Anterior cingulate cortex (tissue), 58 donors: Measurements from ENCODE around the gene PMEL.
"Not testable (repeated sequence)": the region's sequence is repeated elsewhere in the genome, so short reads cannot be mapped to it uniquely, and the experiment has no call there.

Source experiments
- DNase-seq, 58 donors: peaks; one replicate each; lab custom pipeline; 2025; lab: John Stamatoyannopoulos, UW

The PMEL gene

DNA sequence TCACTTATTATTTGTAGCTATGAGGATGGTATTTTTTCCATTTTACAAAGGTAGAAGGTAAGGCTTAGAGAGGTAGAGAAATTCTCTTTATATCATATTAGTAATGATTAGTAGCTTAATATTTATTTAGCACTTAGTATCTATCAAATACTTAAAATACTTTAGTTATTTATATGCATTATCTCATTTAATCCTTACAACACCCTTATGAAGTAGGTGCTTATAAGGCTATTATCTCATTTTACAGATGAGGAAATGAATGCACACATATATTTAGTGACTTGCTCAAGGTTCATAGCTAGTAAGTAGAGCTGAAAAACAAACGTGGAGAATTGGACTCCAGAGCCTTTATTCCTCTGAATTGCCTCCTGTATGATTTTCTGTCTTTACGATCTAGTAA lies 19.0 kb upstream of the PMEL start:
- DNase-seq = no peak

DNA sequence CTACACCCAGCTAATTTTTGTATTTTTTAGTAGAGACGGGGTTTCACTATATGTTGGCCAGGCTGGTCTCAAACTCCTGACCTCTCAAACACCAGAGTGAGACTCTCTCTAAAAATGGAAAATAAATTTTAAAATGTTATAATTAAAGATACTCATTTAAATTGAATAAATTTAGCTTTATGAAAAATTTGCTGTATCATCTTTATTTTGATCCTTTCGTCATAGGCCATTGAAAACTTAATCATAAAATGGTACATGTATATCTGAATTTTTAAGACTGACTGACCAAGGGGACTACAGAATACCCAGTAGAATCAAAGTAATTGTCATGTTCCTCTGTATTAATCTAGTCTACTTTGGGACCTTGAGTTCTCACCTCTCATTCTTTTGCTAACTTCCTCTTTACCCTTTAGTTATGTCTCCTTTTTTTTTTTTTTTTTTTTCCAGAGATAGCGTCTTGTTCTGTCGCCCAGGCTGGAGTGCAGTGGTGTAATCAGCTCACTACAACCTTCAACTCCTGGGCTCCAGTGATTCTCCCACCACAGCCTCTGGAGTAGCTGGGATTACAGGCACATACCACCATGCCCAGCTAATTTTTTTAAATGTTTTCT lies 17.5 kb upstream of the PMEL start:
- no peak for DNase-seq

DNA sequence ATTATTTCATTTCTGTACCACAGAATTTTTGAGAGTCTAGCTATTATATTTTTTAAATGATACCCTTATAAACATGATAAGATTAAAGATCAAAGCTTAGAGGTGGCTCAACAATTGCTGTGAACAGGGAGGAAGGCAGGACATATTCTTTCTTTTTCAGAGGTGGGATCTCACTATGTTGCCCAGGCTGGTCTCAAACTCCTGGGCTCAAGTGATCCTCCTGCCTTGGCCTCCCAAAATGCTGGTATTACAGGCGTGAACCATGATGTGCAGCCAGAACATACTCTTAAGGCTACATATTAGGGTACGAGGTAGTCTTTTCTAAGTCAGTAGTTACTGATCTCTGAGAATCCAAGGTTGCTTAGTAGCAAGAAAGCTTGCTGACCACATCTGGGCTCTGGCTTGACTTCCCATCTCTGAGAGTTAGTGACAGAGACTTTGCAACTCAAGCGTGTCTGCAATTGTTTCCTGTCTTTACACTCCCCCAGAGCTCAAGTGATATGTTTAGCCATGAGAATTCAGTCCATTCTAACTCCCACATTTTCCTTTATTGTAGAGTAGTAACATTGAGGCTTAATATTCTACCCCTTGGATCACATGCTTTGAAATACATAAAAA lies 16.6 kb upstream of the PMEL start:
- no peak for DNase-seq

DNA sequence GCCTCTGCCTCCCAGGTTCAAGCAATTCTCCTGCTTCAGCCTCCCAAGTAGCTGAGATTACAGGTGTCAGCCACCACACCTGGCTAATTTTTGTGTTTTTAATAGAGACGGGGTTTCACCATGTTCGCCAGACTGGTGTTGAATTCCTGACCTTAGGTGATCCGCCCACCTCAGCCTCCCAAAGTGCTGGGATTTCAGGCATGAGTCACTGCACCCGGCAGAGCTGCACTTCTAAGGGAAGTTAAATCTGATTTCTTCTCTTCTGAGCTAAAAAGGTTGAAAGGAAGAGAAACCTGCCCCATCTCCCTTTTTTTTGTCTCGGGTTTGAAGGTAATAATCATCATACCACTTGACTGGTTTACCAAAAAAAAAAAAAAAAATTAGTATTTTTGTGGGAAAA lies 16.0 kb upstream of the PMEL start:
- DNase-seq = not testable (repeated sequence)

DNA sequence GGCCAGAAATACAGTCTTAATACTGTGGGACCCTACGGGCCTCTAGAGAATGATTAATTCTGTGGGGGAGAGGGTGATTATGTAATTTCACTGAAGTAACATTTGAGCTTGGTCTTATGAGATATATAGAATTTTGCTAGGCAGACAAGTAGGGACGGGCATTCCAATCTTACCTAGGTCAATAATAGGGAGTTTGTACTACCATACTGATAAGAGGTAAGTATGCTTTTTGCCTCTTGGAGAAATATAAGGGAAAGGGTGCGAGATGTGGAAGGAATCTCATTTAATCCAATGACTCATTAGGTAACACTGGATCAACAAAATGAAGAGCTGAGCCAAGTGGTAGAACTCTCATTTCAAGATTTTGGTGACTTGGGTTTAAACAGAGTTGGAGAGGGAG lies 13.2 kb upstream of the PMEL start:
- no peak for DNase-seq

DNA sequence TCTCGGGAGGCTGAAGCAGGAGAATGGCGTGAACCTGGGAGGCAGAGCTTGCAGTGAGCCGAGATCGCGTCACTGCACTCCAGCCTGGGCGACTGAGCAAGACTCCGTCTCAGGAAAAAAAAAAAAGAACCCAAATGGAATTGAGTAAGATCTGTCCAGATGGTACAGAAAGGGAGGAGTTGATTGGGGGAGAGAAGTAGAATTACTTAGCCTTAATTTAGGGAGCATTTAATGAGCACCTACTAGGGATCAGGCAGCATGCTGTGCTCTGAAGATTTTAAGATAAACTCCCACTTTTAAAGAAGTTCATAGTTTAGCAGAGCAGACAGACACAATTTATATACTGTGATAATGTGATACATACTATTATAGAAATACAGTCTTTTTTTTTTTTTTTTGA lies 12.6 kb upstream of the PMEL start:
- DNase-seq = no peak

DNA sequence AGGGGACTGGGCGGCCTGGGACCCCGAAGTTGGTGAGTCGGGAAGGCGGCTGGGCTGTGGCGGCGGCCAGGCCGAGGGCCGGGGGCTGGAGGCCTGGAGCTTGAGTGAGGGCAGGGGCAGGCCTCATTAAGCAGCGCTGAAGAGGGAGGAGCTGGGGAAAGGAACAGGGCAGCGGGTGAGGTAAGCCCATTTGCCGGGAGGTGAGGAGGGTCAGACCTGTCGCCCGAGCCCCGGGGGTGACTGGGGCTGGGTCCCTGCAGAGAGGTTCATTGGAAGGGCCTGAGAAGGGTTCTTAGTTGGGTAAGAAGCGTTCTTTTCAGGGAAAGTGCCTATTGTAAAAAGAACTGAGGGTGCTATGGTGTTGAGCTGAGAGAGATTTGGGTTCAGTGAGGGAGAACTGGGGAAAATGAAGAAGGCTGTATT lies 8.5 kb upstream of the PMEL start:
- peak in 12 of 58 donors; percentile 38 to 64 (median 50) for DNase-seq

DNA sequence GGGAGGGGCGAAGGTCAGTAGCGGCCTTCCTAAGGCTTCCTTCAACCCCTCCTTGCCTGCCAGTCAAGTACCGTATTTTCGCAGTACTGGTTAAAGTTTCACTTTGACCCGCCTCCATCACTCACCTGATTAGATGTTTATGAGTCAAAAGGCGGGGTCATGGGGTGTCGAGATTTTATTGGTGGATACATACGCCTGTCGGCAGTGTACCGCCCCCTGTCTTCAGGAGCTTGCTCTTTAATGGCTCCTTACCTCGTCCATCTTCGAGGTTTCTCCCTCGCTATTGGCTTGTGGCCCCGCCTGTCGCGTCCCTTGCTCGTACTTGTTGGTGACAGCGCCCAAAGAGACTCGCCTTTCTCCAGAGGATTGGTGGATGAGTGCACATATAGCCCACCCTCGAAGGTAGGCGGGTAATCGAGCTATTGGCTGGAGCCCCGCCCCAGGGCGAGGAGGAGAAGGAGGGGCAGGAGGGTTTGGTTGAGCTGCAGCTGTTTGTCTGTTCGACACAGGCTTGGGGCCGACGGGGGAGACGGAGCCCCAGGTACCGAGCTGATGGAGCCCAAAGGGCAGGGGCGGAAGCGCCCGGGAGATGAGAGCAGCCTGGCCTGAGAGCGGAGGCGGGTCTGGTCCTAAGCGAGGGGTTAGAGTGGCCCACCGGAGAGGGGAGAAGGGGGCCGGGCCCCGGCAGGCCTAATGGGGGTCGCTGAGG lies 7.9 kb upstream of the PMEL start, which contains the start of gene RAB5B:
Gene RAB5B (plus strand): TSS at position 480 of the 709 bp plus-strand sequence. CDS start 12,883 bp downstream, outside the sequence.
- DNase-seq = peak; percentile 73 to 100 (median 100)

DNA sequence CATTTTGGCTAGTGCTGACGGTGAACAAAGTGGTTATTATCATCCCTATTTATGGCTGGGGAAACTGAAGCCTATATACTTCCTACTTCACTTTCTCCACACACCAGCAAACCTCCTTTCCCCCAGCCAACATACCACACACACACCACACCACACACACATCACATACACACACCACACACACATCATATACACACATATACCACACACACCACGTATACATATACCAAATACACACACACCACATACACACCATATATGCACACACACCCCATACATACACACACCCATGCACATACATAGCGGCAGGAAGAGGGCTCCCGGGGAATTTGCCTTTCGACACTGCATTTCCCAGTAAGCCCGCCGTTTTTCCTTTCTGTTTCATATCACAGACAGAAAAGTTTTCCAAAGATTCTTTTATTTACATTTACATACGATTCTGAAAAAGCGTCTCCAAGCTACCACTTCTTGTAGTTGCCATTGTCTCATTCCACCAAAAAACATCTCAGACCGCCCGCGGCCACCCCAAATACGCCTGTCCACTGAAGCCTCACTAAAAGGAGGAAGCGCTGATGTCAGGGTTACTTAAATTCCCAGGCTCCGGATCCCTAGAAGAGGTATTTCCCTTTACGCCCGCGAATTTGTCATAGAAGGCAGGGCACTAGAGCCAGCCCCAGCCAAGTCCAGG lies 7.2 kb upstream of the PMEL start:
- peak in 7 of 58 donors; percentile 14 to 50 (median 41) for DNase-seq

DNA sequence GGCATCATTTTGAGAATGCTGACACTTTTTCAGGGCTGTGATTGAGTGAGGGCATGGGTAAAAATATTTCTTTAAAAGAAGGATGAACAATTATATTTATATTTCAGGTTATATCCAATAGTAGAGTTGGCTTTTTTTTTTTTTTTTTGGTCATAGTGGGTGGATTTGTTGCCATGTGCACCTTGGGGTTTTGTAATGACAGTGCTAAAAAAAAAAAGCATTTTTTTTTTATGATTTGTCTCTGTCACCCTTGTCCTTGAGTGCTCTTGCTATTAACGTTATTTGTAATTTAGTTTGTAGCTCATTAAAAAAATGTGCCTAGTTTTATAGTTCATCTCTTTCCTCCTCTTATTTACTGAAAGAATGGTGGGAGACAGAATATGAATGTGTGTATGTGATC lies 6.6 kb upstream of the PMEL start:
- DNase-seq = no peak

DNA sequence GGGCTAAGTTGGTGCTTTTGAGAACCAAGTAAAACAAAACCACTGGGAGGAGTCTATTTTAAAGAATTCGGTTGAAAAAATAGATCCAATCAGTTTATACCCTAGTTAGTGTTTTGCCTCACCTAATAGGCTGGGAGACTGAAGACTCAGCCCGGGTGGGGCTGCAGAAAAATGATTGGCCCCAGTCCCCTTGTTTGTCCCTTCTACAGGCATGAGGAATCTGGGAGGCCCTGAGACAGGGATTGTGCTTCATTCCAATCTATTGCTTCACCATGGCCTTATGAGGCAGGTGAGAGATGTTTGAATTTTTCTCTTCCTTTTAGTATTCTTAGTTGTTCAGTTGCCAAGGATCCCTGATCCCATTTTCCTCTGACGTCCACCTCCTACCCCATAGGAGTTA lies 6.2 kb upstream of the PMEL start:
- DNase-seq = peak in 2 of 58 donors; percentile 0 to 17

DNA sequence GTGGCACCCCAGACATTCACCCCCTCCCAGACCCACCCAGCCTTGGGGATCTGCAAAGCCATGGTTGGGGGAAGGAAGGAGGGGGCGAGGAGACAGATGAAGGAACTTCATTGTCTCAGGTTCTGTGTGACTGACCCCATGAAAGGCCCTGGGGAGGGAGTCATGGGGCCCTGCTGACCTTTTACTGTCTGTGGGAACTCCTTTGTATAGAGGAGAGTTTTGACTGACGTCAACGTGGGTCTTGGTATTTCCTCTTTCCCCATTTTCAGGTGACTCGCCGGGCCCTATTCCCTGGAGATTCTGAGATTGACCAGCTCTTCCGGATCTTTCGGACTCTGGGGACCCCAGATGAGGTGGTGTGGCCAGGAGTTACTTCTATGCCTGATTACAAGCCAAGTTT lies 4.9 kb upstream of the PMEL start:
- DNase-seq = no peak

DNA sequence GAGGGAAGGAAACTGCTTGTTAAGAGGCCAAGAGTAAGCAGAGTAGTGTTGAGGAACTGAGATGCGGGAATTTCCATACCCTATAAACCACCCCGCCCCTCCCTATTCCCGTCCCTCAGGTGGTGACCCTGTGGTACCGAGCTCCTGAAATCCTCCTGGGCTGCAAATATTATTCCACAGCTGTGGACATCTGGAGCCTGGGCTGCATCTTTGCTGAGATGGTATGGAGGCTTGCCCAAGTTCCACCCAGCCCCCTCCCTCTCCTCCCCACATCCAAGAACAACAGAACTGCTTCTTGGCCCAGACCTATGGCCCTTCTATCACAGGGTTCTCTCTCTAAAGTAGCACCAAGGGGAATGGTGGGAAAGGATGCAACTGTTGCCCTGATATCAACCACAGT lies 3.5 kb upstream of the PMEL start:
- DNase-seq = no peak

DNA sequence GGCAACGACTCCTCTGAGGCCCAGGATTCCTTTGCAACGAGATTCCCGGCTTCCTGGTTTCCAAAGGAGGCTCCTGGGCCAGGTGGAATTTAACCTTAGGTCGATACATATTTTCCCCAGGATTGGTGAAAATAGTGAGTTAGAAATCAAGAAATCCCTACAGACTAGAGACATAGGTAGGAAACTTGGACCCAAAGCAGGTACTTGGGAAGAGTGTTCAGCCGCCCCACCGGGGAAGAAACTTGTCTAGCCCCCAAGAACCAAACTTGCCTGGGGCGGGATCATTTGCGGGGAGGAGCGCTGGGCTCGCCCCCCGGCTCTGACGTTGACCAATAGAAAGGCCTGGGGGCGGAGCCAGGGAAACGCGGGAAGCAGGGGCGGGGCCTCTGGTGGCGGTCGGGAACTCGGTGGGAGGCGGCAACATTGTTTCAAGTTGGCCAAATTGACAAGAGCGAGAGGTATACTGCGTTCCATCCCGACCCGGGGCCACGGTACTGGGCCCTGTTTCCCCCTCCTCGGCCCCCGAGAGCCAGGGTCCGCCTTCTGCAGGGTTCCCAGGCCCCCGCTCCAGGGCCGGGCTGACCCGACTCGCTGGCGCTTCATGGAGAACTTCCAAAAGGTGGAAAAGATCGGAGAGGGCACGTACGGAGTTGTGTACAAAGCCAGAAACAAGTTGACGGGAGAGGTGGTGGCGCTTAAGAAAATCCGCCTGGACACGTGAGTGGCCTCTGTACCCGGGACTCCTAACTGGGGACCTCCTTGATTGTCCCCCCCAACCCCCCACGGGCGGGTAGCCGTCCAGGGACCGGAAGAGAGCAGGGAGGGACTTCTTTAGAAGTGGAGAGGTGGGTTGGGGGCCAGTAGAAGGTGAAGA lies 803 bp upstream of the PMEL start, which contains the start of gene CDK2:
Gene CDK2 (plus strand): TSS at position 423 of the 874 bp plus-strand sequence. CDS start 179 bp downstream, at position 602.
- peak in 55 of 58 donors; percentile 3 to 87 (median 63) for DNase-seq

DNA sequence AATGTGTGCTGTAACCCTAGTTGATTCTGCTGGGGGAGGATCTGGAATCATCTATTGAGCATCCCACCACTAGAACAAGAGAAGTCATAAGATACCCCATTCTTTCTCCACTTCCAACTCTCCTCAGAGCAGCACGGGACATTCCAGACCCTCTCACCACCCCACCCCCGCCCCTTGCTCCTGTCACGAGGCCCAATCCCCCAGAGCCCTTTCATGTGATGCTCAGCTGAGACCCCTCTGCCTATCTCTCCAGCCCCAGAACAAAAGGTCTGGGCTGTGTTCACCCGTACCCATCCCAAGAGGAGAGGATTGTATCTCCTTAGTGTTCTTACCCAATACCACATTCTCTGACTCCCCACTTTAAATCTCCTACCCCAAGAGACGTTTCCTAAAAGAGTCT lies 602 bp downstream of the PMEL start:
- DNase-seq = no peak

DNA sequence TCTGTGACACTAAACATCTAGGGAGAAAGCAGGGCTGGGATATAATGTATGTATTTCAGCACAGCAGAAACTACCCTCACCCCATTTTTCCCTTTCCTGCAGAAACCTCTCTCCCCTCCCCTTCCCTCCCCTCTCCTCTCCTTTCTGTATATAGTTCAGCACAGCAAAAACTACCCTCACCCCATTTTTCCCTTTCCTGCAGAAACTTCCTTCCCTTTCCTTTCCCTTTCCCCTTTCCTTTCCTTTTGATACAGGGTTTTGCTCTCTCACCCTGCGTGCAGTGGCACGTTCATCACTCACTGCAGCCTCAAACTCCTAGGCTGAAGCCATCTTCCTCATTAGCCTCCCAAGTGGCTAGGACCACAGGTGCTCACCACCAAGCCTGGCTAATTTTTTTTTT lies 2.1 kb downstream of the PMEL start:
- no peak for DNase-seq

DNA sequence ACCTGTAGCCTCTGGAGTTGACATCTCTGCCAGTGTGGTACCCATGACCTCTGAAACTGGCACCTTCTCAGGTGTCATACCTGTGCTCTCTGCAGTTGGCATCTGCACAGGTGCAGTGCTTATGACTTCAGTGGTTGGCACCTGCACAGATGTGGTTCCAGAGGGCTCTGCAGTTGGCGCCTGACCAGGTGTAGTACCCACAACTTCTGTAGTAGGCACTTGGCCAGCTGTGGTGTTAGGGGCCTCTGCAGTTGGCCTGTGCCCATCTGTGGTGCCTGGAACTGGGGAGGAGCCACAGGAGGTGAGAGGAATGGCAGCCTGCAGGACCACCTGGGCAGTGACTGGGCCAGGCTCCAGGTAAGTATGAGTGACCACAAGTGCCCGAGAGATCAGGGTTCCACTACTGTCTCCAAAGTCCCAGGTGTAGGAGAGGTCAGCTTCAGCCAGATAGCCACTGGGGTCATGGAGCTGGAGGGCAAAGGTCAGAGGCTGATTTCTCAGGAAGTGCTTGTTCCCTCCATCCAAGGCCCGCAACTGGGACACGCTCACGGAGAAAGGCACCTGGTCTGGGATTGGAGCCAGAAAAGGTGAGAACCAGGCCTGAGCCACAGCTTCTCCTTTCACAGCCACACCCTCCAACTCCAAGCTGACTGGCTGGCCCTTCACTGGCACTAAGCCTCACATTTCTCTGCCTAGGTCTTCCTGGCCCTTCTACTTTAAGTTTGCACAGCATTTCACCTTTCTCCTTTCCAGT lies 8.6 kb downstream of the PMEL start:
- no peak for DNase-seq

DNA sequence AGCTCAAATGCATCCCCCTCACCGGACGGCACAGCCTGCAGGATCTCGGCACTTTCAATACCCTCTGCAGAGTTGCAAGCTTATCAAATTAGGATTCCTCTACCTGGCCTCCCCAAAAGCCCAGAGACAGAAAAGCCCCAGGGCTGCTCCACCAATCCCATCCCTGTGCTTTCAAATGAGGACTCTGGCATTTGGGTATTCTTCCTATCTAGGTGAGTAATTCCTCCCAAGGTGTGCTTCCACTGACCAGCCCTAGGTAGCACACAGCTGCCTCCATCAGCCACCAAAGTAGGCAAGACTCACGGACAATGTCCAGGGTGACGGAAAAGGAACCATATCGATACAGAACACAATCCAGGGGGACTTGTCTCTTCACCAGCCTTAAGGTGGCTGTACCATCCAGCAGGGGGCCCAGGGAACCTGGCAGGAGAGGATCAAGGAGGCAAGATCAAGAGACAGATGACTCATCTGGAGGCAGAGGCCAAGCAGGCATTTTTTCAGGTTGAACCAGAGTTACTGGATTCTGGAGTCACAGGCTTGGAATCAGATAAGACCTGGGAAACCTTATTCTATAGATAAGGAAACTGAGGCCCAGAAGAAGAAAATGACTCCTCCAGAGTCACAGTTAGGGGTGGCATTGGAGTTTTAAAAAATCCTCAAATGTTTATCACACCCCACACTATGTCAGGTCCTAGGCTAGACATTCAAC lies 9.9 kb downstream of the PMEL start:
- DNase-seq = no peak

DNA sequence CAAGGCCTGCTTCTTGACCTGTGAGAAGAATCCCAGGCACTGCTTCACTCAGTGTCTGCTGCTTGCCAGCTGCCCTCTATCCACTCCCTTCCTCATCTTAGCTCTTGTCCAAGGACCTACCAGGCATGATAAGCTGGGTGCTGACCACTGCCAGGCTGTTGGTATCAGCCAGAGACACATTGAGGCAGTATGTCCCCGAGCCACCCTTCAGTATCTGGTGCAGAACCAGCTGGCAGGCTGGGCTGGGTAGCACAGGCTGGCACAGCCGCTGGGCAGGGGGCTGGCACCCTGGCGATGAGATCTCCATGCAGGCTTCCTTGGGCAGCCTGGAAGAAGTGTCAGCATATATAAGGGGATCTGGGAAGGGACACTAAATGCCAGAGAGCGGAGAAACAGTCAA lies 10.5 kb downstream of the PMEL start:
- DNase-seq = no peak
